HG03039 (cell line): ENCODE measurements around the gene SGSM2.
A peak's percentile ranks its signal among the peaks of the same experiment; 100 is the strongest.

Experiments
- ATAC-seq: cut with Tn5 transposase; IDR thresholded peaks from one replicate; pipeline ENCODE4 v1.9.1; 2021; ENCODE audit warnings: mild to moderate bottlenecking, moderate library complexity; ENCODE audit not compliant: unreplicated experiment

Gene SGSM2

DNA sequence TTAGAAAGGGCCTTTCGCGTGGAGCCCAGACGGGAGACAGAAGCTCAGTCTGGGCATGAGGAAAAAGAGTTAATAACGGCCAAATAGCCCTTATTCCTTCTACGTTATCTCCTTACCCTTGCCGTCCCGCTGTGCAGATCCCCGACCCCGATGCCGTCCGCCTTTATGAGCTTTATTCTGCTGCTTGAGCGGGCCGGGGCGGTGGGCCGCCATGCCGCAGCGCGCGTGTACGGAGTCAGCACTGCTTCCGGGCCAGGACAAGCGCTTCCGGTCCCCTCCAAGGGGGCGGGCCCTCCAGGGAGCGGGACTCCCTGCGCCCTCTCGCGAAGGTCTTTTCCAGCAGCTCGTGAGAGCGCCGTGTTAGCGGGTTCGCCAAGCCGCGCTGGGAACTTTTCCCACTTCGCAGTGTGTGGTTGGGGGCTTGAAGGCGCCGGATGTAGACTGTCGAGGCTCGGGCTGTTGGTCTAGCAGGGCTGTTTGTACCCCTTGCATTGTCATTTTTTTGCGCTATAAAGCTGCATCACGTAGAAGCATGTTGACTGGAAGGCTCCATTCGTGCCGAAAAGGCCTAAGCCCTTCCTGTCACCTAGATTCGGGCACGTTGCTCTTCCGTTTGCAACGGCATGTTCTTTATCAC is 968 bp upstream of the SGSM2 start, which contains the start of gene TSR1:
TSR1 (minus strand) TSS at position 243 of the 637 bp plus-strand sequence; CDS start at position 213, 30 bp downstream.
- peak; percentile 77 for ATAC-seq

DNA sequence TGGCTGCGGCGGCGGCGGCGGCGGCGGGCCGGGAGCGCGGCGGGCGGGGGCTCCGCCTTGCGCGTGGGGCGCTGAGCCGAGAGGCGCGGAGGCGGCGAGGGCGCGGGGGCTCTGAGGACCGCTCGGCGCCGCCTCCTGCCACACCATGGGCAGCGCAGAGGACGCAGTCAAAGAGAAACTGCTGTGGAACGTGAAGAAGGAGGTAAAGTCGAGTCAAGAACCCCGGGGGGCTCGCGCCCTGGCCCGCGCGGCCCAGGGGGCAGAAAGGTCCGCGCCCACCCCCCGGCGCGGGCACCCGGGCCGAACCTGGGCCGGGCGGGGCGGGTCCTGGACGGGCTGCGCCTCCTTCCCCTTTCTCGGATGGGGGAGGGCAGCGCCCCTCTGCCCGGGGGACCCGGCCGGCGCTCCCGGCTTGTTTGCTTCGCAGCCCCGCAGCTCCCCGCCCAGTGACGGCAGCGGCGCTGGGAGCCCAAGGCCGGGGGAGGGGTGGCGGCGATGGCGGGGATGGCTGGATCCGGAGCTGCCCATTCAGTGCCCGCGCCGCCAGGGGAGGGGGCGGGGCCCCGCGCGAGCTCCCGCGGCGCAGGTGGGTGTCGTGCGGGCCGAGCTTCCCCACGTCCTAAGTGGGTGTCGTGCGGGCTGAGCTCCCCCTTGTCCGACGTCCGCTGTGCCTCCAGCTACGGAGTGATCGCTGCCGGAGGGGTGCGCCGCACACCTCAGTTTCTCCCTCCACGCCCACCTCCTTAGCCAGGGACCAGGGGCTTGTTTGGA is 428 bp downstream of the SGSM2 start:
- ATAC-seq, result no peak

DNA sequence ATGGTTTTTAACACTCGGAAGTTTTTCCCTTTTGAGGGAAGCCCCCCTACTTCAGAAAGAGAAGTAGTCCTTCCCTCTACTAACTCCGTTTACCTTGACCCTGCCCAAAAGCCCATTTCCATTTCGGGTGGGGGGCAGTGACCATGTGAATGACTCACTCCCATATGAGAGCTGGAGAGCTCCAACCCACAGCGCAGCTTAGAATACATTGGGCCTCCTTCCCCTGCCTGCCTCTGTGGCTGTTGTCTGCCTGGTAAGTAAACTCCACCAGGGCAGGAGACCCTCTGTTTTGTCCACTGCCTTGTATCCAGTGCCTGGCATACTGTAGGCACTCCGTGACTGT is 985 bp downstream of the SGSM2 start:
- ATAC-seq, result no peak

DNA sequence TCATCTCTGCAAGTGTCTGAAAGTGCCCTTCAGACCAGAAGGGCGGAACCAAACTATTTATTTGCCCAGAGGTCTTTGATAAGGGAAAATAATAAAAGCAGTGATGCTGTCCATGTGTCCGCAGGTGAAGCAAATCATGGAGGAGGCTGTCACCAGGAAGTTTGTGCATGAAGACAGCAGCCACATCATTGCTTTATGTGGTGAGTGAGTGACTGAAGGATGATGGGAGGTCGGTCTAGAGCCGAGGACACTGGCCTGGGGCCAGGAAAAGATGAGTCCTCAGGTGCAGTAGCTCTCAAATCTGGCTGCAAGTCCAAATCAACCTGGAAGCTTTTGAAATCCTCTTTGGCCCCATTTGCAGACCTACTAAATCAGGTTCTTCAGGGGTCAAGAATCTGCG is 6.1 kb downstream of the SGSM2 start:
- no peak for ATAC-seq

DNA sequence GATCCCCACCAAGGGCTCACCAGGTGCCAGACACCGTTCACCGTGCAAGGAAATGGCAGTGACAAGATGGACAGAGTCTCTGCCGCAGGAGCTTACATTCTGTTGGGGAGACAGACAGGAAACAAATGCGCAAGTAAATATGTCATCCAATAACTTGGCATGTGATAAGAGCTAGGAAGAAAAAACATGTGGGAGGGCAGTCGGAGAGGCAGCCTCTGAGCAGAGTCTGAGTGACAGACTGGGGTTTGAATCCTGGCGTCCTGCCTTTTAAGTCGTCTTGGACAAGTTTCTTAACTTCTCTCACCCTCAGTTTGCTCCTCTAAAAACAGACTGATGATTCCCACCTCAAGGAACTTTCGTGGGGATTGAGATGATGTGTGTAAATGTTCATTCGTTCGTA is 7.2 kb downstream of the SGSM2 start:
- ATAC-seq, result no peak

DNA sequence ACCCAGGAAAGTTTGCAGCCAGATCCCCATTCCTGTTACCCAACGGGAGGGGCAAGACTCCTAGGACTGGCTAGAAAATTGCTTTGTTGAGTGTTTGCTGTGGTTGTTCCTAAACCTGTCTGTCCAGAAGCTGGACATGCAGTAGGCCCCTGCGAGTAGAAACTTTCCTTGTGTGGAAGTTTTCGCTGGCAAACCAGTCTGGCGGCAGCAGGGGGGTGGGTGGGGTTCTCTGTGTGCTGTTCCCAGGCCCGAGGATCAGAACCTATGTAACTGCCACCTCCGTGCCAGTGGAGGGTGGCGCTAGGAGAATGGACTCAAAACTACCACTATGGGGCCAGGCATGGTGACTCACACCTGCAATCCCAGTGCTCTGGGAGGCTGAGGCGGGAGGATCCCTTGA is 9.2 kb downstream of the SGSM2 start:
- ATAC-seq, result no peak

DNA sequence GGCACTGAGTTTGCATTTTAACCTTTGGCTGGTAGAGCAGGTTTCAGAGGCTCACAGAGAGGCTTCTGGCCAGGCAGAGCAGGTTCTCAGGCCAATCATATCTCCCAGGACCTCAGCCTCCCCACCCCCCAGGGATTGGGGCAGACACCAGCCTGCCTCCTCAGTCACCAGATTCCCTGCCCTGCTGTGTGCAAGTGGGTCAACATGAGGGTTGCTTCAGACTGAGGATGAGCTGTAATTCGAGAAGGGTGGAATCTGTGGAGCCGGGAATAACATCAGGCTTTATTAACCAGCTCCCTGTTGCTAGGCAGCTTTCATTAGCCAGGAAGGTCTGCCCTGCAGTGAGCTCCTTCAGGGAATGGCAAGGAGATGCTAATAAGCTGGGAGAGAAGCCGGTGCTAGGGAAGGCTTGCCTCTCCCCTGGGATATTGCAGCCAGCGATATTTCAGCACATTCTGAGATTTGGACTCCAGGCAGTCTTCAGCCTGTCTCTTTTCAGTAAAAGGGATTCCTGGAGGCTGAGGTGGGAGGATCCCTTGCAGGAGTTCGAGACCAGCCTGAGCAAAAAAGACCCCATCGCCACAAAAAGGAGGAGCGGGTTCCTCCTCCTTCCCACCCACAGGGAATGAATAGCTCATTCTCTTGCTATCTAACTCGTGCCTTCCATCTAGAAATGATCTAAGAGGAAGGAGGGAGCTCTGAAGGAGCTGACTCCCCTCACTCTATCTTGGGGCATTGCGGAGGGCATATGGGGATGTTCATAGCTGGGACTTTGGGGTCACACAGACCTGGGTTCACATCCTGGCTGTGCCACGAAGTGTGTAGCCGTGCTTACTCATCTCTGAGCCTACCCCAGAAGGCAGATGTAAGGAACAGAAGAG is 10.7 kb downstream of the SGSM2 start:
- ATAC-seq, result no peak

DNA sequence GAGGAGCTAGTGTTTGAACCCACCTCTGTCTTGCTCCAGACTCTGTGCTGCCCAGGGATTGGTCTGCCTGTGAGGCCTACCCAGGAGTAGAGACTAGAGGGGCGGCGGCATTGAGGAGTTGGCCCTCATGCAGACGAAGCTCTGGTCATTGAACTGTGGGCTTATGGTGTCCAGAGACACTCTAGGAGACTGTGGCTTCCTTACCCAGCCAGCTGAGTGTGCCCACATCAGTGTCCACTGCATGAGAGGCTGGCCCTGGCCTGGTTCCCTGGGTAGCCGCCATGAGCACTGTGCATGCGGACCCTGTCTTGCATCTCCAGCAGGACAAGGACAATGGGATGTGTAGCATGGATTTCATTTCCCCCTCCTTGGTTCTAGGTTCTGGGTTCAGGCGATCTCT is 14.0 kb downstream of the SGSM2 start:
- ATAC-seq, result no peak

DNA sequence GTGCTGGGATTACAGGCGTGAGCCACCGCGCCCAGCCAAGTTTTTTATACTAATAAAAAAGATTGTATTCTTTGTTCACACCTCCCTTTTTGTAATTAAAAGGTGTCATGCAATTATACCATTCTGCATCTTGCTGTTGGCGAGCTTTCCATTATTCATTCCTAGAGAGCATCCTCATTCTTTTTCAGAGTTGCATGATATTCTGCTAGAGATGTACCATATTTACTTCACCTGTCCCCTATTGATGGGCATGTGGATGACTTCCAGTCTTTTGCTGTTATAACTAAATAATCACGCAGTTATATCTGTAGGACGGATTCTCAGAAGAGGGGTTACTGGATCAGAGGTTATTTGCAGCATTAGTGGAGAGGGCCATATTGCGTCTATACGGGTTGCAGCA is 17.0 kb downstream of the SGSM2 start:
- ATAC-seq, result no peak

DNA sequence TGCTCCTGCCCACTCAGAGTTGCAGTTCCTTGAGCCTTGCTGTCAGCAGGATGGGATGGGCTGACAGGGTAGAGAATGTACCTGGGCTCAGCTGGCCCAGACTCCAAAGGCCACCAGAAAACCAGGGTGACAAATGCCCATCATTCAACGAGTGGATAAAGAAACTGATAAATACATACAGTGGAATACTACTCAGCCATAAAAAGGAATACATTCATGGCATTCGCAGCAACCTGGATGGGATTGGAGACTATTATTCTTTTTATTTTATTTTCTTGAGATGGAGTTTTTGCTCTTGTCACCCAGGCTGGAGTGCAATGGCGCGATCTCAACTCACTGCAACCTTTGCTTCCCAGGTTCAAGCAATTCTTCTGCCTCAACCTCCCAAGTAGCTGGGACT is 19.9 kb downstream of the SGSM2 start:
- ATAC-seq, result no peak

DNA sequence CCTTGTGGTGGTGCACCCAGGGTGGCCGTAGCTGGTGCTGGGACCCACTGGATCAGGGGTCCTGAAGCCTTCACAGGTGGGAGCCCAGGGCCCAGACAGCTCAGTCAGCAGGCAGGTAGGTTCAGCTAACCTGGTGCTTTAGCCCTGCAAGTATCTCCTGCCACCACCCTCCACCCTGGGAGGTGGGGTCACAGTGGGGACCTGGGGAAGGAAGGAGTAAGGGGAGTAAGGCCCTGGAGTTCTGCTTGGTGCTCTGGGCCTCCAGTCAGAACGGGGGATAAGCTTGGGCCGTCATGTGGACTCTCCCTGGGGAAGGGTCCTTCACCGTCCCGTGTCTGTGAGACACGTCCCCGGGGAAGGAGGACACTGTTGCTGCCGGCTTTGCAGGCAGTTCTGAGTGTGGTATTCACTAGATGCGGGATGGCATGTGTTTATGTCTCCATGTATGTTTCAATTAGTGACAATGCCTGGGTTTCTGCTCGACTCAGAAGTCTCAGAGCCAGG is 20.7 kb downstream of the SGSM2 start:
- ATAC-seq, result no peak

DNA sequence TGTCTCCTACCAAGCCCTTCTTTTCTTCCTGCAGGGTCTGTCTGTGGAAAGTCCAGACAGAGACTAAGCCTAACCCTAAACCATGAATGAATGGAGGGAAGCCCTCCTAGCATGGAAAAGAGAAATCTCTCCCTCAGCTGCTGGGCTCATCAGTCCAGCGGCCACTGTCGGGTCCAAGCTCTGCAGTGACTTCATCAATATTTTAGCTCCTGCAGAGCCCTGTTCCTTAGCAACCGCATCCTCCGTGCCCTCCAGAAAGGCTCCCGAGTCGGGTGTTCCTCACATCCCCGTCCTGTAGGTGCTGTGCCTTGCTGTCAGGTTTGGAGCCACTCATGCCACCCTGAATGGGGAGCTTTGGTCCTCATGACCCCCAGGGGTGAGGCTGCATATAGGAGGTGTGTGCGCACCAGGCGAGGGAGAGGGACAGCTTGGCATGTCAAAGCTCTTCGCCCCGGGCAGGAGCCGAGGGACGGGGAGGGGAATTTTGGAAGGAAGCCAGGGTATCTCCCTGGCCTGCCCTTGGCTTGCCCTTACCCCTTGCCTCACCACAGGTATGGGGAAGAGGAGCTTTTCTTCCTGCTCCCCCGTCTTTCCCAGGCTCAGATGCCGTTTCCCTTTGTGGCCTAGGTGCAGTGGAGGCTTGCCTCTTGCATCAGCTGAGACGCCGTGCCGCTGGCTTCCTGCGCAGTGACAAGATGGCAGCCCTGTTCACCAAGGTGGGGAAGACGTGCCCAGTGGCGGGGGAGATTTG is 23.9 kb downstream of the SGSM2 start:
- ATAC-seq, result no peak

DNA sequence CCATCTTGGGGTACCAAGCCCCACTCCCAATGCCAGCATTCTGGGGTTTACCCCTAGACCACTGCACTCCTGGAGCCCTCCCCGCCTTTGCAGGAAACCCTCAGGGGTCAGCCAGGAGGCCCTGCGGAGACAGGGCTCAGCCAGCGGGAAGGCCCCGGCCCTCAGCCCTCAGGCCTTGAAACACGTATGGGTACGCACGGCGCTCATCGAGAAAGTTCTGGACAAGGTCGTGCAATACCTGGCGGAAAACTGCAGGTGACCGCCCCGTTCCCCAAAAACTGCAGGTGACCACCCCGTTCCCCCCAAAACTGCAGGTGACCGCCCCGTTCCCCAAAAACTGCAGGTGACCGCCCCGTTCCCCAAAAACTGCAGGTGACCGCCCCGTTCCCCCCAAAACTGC is 24.7 kb downstream of the SGSM2 start:
- no peak for ATAC-seq

DNA sequence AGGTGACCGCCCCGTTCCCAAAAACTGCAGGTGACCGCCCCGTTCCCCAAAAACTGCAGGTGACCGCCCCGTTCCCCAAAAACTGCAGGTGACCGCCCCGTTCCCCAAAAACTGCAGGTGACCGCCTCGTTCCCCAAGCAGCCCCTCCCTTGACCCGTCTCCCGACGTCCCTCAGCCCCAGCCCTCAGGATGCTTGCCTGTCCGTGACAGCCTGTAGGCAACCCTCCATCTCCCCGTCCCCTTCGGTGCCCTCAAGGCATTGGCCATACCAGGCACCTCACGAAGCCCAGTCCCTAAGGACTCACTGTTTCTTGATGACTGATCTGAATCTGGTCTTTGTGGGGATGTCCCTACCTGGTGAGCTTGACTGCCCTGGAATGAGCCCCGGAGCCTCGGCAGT is 25.1 kb downstream of the SGSM2 start:
- ATAC-seq, result no peak

DNA sequence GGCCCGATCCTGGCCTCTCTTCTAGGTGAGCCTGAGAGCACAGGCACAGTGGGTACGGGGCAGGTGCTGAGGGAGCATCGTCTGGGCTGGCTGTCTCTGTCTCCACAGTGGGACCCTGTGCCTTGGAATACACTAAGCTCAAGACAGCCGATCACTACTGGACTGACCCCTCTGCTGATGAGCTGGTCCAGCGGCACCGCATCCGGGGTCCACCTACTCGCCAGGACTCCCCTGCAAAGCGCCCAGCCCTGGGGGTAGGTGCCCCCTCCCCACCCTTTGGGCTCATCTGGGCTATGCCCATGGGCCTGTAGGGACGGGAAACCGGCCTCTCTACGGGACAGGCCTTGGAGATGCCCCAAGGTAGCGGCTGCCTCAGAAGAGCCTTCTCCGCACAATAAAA is 25.6 kb downstream of the SGSM2 start:
- ATAC-seq, result no peak

DNA sequence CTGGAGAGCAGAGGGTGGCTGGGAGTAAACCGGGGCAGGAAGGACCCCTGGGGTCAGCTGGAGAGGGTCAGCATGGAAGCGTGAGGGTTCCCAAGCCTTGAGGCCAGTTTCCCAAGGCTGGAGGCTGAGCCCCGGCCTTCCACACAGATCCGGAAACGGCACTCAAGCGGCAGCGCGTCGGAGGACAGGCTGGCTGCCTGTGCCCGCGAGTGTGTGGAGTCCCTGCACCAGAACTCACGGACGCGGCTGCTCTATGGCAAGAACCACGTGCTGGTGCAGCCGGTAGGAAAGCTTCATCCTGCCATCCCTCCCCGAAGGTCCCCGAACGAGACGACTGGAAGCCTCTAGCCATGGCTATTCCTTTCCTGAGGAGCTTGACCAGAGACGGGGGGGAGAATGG is 26.0 kb downstream of the SGSM2 start:
- no peak for ATAC-seq

DNA sequence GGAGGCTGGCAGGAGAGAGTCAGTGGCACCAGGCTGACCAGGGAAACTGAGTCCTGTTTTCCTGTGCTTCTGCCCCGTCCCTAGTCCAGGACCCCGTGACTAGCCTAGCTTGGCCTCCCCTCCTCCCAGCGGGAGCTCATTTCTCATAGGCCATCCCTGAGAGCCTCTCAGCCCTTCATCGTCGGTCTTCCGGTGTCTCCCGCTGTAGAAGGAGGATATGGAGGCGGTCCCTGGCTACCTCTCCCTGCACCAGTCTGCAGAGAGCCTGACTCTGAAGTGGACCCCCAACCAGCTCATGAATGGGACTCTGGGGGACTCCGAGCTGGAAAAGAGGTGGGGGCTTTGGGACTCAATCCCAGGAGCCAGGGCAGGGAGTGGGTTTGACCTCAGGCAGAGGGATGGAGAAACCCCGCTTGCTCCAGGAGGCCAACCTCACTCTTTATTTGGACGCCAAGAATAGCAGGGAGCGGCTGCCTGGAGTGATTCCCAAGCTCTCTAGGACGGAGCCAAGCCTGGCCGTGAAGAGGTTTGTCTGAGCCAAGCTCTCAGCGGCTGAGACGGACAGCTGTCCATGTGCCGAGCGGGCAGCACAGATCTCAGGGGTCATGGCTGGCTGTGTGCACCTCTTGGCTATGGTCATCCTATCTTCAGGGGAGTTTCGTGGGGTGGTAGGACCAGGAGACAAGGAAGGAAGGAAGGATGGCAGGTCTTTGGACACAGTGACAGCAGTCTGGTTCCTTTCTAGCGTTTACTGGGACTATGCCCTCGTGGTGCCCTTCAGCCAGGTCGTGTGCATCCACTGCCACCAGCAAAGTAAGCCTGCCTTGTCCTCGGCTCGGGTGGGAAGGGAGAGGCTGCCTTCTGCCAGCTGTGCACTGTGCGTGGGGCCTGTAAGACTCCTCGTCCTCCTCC is 26.8 kb downstream of the SGSM2 start:
- no peak for ATAC-seq

DNA sequence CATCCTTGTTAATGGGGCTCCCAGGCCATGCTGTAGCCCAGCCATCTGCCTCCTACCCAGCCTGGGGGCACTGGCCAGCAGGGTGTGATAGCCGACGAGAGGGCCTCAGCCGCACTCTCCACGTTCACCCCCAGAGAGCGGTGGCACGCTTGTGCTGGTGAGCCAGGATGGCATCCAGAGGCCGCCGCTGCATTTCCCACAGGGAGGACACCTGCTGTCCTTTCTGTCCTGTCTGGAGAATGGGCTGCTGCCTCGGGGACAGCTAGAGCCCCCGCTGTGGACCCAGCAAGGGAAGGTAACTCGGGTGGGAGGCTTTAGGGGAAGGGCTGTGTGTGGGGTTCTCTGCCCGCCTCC is 27.4 kb downstream of the SGSM2 start:
- no peak for ATAC-seq

DNA sequence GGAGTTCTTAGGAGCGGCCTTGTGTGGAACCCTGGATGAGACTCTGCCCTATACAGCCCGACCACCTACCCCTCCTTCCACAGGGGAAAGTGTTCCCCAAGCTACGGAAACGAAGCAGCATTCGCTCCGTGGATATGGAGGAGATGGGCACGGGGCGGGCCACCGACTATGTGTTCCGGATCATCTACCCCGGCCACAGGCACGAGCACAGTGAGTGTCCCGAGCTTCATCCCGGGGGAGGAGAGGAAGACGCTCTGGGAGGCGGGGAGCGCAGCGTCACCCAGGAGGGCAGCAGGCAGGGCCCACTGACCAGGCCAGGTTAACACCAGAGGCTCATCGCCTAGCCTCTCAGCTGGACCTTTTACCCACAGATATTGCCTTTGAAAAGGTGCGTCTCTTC is 27.8 kb downstream of the SGSM2 start:
- no peak for ATAC-seq
